ENCODE measurements around the gene ZSCAN23. TPM values are rescaled to one million over a fixed set of nuclear protein-coding genes. Genes with fewer than 3 reads are reported as not detected.

Gene ZSCAN23
- total RNA-seq, 1 experiment from 2014 or later, result 3.0 TPM

GRCh38 chr6:28395918-28396317 lies 47.4 kb downstream of the ZSCAN23 start:
- H3K4me3 Mint-ChIP-seq (ENCODE audit: unreplicated experiment), result no peak overlapping the region
- CTCF ChIA-PET, result interaction anchor here (0.6 to 4.1 kb wide), 3 partner anchors 11 to 243 kb away, joined by 3 to 30 read pairs (median 4); no protein-coding TSS in a partner anchor
- no peak for DNase-seq (ENCODE audit: unreplicated experiment)
- intact Hi-C loops (cut with micrococcal nuclease), result loop anchor here (2.0 kb wide), 1 partner anchor 147 kb away; no protein-coding TSS in a partner anchor
- peaks cover 41% of the 10 kb centered on the region for H3K4me1 Mint-ChIP-seq (ENCODE audit: insufficient read depth, unreplicated experiment)
- no peak overlapping the region for H3K27ac Mint-ChIP-seq (ENCODE audit: low read depth, unreplicated experiment)
- no peak for TF ChIP-seq CTCF (IDR thresholded peaks at IDR 0.05; ENCODE audit: unreplicated experiment)
- POLR2A ChIA-PET, result interaction anchor here (0.6 to 4.9 kb wide), 2 partner anchors 12 to 61 kb away, joined by 4 to 32 read pairs; no protein-coding TSS in a partner anchor
- H3K27me3 Mint-ChIP-seq (ENCODE audit: insufficient read depth, unreplicated experiment), result no peaks in the 10 kb centered on the region
- no peaks in the 10 kb centered on the region for H3K9me3 Mint-ChIP-seq (ENCODE audit: unreplicated experiment)
- no TSS peak for BruUV-seq (replicated peaks)
- H3K36me3 Mint-ChIP-seq (ENCODE audit: insufficient read depth, unreplicated experiment), result peaks cover 49% of the 10 kb centered on the region

- POLR2A ChIA-PET, result interaction anchor here (0.6 kb wide), 1 partner anchor 253 kb away, joined by 3 read pairs; no protein-coding TSS in a partner anchor
- CTCF ChIA-PET, result interaction anchor here (0.6 to 4.1 kb wide), 7 partner anchors 9 to 1541 kb away, joined by 3 to 30 read pairs (median 4); no protein-coding TSS in a partner anchor
- Mint-ChIP-seq H3K4me3 (ENCODE audit: unreplicated experiment) (no peak overlapping the region), H3K27ac (ENCODE audit: low read depth, unreplicated experiment) (no peak overlapping the region), H3K36me3 (ENCODE audit: insufficient read depth, unreplicated experiment) (peaks cover 59% of the 10 kb centered on the region), H3K4me1 (ENCODE audit: insufficient read depth, unreplicated experiment) (peaks cover 31% of the 10 kb centered on the region), H3K9me3 (ENCODE audit: unreplicated experiment) (no peaks in the 10 kb centered on the region), H3K27me3 (ENCODE audit: insufficient read depth, unreplicated experiment) (no peaks in the 10 kb centered on the region)
- BruUV-seq (replicated peaks), result no TSS peak
- intact Hi-C loops (cut with micrococcal nuclease), result loop anchor here (1.0 kb wide), 2 partner anchors 186 to 290 kb away; no protein-coding TSS in a partner anchor
- TF ChIP-seq CTCF (IDR thresholded peaks at IDR 0.05; ENCODE audit: unreplicated experiment), result peak; percentile 33
- peak; percentile 35 for DNase-seq (ENCODE audit: unreplicated experiment)
These were observed 49.2 kb downstream of the ZSCAN23 start for GRCh38 chr6:28393912-28394662.

- intact Hi-C loops (cut with micrococcal nuclease), result no loop called here
- no peak for TF ChIP-seq CTCF (IDR thresholded peaks at IDR 0.05; ENCODE audit: unreplicated experiment)
- DNase-seq (ENCODE audit: unreplicated experiment), result no peak
- Mint-ChIP-seq H3K4me3 (ENCODE audit: unreplicated experiment) (no peak overlapping the region), H3K36me3 (ENCODE audit: insufficient read depth, unreplicated experiment) (peaks cover 67% of the 10 kb centered on the region), H3K27ac (ENCODE audit: low read depth, unreplicated experiment) (no peak overlapping the region), H3K4me1 (ENCODE audit: insufficient read depth, unreplicated experiment) (peaks cover 15% of the 10 kb centered on the region), H3K27me3 (ENCODE audit: insufficient read depth, unreplicated experiment) (no peaks in the 10 kb centered on the region), H3K9me3 (ENCODE audit: unreplicated experiment) (no peaks in the 10 kb centered on the region)
- no TSS peak for BruUV-seq (replicated peaks)
- ChIA-PET CTCF (no interaction called here), POLR2A (interaction anchor here (0.6 kb wide), 1 partner anchor 37 kb away, joined by 3 read pairs; no protein-coding TSS in a partner anchor)
These were observed 52.6 kb downstream of the ZSCAN23 start for GRCh38 chr6:28390688-28391087.

GRCh38 chr6:28384143-28384533 lies 59.2 kb downstream of the ZSCAN23 start:
- peaks cover 44% of the 10 kb centered on the region for H3K36me3 Mint-ChIP-seq (ENCODE audit: insufficient read depth, unreplicated experiment)
- no peak for DNase-seq (ENCODE audit: unreplicated experiment)
- TF ChIP-seq CTCF (IDR thresholded peaks at IDR 0.05; ENCODE audit: unreplicated experiment), result no peak
- H3K9me3 Mint-ChIP-seq (ENCODE audit: unreplicated experiment), result peaks cover 14% of the 10 kb centered on the region
- H3K27me3 Mint-ChIP-seq (ENCODE audit: insufficient read depth, unreplicated experiment), result no peaks in the 10 kb centered on the region
- ChIA-PET CTCF (interaction anchor here (0.6 to 4.9 kb wide), 12 partner anchors 11 to 490 kb away, joined by 3 to 35 read pairs (median 4); partner anchors contain the start of gene ZKSCAN3), POLR2A (interaction anchor here (0.5 to 4.7 kb wide), 19 partner anchors 13 to 620 kb away, joined by 3 to 48 read pairs (median 6); partner anchors contain the start of genes ZKSCAN8, ZSCAN12, ZSCAN26 and ZSCAN31)
- H3K27ac Mint-ChIP-seq (ENCODE audit: low read depth, unreplicated experiment), result peak overlapping the region; percentile 96
- no peak overlapping the region for H3K4me3 Mint-ChIP-seq (ENCODE audit: unreplicated experiment)
- no TSS peak for BruUV-seq (replicated peaks)
- intact Hi-C loops (cut with micrococcal nuclease), result no loop called here
- H3K4me1 Mint-ChIP-seq (ENCODE audit: insufficient read depth, unreplicated experiment), result peaks cover 14% of the 10 kb centered on the region

Measured in MCF 10A (cell line).